MG63 (cell line): ENCODE results near the gene ESRRG. TPM values are rescaled to one million over a fixed set of nuclear protein-coding genes. Genes with fewer than 3 reads are reported as not detected.

ENCODE experiments used
- DNase-seq: peaks from one replicate; pipeline ENCODE4 v3.0.0-alpha.2; 2020
- H3K27me3 ChIP-seq: fragments of 250-450 bp; sonication (Bioruptor Pico); 2 replicates; pipeline ENCODE4 v1.5.1; 2020; ENCODE audit warnings: mild to moderate bottlenecking, moderate library complexity
- H3K36me3 ChIP-seq: fragments of 250-450 bp; sonication (Bioruptor Pico); 2 replicates; pipeline ENCODE4 v1.5.1; 2020; ENCODE audit warnings: mild to moderate bottlenecking, moderate library complexity
- H3K4me3 ChIP-seq: fragments of 250-450 bp; sonication (Bioruptor Pico); 2 replicates; pipeline ENCODE4 v1.5.1; 2020; ENCODE audit warnings: mild to moderate bottlenecking, moderate library complexity
- H3K9me3 ChIP-seq: fragments of 250-450 bp; sonication (Bioruptor Pico); 2 replicates; pipeline ENCODE4 v1.5.1; 2020; ENCODE audit warnings: mild to moderate bottlenecking, moderate library complexity
- total RNA-seq: library from RNA; depleted of rRNA; stranded (reverse); fragments of >200 nt; shearing (Covaris generic); gene quantifications from 2 replicates; pipeline ENCODE4 v1.2.3, GENCODE V29; 2014; ENCODE audit warnings: low replicate concordance

The ESRRG gene
- total RNA-seq, 1 experiment from 2014 or later: 0.26 TPM

DNA sequence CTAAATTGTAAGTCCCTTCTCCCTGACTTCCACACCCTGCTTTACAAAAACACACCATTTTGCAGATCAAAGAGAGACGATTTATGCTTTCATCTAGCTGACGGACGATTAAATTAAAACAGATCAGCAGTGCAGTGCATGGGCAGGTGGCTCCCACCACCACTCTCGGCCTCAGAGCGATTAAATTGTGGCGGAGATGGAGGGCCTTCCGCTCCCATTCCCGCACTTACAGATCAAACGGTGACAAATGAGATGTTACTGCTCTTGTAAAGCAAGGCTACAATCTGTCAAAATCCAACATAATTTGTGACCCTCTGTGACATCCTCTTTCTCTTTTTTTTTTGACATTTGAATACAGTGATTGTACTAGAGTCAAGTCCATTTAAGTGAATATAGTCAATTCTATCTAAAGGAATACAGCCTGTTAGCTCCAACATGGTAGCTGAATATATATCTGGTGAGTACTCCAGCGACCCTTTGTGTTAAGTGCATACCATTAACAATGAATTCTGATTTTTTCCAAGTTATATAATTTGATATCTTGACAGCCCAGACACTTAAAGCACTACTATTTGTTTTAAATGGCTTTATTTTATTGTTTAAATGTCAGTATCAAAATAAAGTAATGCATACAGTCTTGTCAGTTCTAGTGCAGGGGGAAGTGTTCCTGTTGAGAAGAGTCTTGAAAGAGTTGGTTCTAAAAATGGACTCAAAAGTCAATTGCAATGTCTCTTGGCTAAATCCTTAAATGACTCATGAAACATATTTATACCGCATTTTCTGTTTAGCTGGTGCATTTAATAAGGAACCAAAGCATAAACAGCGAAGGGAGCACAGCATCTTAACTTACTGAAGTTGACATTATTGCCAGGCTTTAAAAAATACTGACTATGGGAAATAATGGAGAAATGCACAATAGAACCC lies 109.0 kb downstream of the ESRRG start:
- Histone ChIP-seq H3K36me3 (no peaks in the 10 kb centered on the region), H3K4me3 (no peak overlapping the region), H3K9me3 (no peaks in the 10 kb centered on the region), H3K27me3 (no peaks in the 10 kb centered on the region)
- no peak for DNase-seq

DNA sequence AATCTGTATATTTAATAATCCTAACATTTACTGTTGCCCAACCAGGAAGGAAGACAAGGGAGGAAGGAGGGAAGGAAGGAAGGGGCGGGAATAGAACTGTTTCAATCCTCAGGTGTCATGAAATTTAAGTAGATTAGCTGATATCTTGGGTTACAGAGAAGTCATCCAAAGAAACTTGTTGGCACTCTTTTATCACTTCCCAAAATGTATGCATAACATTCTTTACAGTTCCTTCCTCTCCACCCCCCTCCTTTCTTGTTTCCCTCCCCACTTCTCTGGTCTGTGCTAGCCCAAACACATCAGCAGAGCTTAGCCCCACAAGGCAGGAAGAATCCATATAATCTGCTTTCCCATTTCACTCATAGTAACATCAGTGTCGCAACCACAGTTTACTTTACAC lies 110.9 kb downstream of the ESRRG start:
- no peaks in the 10 kb centered on the region for H3K36me3 ChIP-seq
- no peaks in the 10 kb centered on the region for H3K9me3 ChIP-seq

DNA sequence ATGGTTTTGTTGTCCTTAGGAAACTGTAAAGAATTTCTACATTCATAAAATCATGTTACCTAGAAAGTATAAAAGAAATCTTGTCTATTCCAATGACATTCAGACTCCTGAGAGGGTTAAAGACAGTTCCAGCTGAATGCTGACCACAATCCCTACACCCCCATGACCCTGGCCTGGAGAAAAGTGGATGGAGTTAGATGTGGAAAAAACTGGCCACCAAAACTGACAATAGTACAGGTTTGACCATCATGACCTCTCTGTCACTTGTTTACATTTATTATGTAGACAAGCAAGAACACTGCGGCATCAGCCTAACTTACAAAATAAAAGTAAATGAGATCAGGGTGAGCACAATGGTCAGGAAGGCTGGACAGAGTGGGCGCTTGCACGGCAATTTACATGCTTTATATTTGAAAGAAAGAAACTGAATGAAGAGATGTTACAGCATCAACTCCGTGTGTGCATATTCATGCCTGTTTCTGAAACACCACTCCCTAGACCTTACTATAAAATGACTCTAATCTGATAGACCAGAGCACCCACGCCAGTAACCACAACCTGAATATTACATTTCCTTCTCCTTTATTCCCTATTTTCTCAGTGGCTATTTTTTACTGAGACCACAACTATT lies 116.0 kb downstream of the ESRRG start:
- Histone ChIP-seq H3K27me3 (no peaks in the 10 kb centered on the region), H3K4me3 (no peak overlapping the region), H3K9me3 (no peaks in the 10 kb centered on the region), H3K36me3 (no peaks in the 10 kb centered on the region)
- no peak for DNase-seq

More for the DNA sequence above, 110.9 kb downstream of the ESRRG start:
- H3K27me3 ChIP-seq: no peaks in the 10 kb centered on the region
- H3K4me3 ChIP-seq: no peak overlapping the region
- no peak for DNase-seq

DNA sequence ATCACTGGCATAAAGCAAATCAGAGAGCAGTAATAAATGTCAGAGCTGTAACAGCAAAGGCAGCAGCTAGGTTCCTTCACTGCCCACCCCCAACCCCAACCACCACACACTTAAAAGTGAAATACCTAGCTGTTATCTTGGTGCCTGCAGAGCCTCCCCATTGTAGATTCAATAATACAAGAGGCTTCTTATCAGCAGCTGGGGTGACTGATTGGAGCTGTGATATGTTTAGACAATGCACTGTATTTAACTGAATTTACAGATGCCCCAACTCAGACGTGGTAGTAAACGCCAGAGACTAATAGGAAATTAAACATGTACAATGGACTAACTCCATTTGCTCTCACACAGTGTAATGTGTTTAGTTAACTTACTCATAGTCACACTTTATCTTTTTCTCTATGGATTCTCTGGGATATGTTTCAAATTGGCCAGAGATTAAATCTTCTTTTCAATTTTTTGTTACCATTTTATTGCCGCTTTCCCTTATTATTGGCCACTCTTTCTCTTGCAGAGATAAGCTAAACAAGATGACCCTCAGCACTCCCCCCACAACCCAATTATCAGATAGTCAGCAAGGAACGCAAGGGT lies 117.1 kb downstream of the ESRRG start:
- H3K27me3 ChIP-seq: no peaks in the 10 kb centered on the region
- no peaks in the 10 kb centered on the region for H3K36me3 ChIP-seq
- DNase-seq: no peak
- H3K4me3 ChIP-seq: no peak overlapping the region
- no peaks in the 10 kb centered on the region for H3K9me3 ChIP-seq

DNA sequence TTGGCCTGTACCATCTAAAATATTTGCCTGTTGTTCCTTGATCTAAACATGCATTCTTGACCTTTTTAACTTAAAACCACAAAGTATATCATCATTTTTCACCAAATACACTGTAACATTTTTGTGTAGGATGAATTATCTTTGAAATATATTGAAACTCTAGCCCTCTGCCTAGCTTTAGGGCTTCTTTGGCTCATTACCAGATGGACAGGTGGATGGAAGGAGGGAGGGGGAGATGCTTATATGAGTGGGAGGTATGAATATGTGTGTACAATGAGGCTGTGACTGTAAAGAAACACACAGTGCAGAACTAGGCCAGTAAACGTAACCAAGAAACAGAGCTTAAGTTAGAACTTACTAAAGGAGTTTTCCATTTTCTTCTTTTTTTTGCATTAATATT lies 118.5 kb downstream of the ESRRG start:
- Histone ChIP-seq H3K36me3 (no peaks in the 10 kb centered on the region), H3K4me3 (no peak overlapping the region), H3K9me3 (no peaks in the 10 kb centered on the region), H3K27me3 (no peaks in the 10 kb centered on the region)
- DNase-seq: no peak

DNA sequence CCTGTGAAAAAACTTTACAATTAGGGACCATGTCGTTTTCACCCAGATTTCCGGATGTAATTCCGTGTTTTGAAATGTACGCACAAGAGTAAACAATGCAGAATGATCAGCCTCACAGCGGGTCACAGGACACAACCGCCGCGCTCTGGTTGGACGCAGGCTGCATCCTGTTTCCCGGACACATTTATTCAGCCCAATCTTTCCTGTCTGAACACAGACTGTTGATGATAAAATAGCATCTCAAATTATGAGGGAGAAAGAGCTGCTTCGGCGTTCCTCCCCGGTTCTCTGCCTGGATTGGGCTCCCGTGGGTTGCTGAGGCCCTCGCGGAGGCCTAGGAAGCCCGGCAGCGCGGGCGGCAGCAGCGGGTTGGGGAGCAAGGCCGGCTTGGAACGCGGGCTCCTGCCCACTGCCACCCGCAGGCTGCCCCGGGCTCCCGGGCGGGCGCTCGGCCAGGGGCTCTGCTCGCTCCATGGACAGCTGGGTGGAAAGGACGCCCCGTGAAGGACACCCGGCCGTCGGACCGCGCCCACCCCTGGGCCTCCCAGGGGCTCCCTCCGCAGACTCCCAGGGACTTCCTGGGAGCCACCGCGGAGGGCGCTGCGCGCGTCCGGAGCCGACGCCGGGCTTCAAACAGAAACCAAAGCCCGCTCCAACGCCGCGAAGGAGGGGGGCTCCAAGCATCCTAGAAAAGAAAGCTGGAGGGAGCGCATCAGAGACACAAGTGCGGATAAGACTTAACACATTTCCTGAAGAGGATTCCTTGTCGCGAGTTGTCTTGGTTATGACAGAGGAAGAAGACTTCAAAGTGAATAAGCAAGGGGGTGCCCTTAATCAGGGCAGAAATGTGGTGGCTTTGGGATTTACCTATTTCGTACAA lies 122.3 kb downstream of the ESRRG start:
- no peaks in the 10 kb centered on the region for H3K9me3 ChIP-seq
- peak overlapping the region; percentile 54 for H3K4me3 ChIP-seq
- H3K27me3 ChIP-seq: no peaks in the 10 kb centered on the region
- H3K36me3 ChIP-seq: no peaks in the 10 kb centered on the region
- peak; percentile 85 for DNase-seq

DNA sequence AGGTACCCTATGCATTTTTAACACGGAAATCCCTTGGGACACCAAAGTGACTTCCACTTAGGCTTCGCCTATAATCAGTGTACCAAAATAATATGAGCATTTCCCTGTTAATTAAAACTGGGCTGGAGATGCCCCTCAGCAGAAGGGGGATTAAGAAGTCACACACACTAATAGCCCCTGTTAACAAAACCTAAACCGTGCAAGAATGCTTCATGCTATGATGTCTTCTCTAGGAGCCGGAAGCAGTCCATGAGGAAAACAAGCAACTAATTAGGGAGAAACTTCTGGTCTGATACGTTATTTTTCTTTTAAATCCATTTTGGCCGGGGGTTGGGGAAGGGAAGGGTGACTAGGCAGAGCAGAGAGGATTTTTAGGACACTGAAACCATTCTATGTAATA lies 123.4 kb downstream of the ESRRG start:
- Histone ChIP-seq H3K9me3 (no peaks in the 10 kb centered on the region), H3K4me3 (no peak overlapping the region), H3K27me3 (no peaks in the 10 kb centered on the region), H3K36me3 (no peaks in the 10 kb centered on the region)
- no peak for DNase-seq

DNA sequence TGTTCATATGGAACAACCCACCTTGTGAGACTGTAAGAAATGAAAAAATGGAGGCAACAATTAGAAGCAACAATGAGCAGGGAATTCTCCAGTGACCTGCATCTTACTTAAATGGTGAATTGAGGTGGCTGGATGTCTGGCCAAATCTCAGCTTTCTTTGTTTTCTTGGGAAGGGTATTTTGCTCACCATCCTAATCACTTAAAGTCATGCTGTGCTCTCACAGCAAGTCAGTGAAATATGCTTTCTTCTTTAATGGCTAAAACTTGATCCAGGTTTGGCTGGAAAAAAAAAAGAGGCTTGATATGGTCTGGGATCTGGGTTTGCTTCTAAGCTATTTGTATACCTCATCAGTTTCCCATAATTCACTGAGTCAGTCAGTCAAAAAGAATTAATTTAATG lies 124.8 kb downstream of the ESRRG start:
- no peaks in the 10 kb centered on the region for H3K27me3 ChIP-seq
- H3K4me3 ChIP-seq: no peak overlapping the region
- no peaks in the 10 kb centered on the region for H3K9me3 ChIP-seq
- H3K36me3 ChIP-seq: no peaks in the 10 kb centered on the region
- no peak for DNase-seq

DNA sequence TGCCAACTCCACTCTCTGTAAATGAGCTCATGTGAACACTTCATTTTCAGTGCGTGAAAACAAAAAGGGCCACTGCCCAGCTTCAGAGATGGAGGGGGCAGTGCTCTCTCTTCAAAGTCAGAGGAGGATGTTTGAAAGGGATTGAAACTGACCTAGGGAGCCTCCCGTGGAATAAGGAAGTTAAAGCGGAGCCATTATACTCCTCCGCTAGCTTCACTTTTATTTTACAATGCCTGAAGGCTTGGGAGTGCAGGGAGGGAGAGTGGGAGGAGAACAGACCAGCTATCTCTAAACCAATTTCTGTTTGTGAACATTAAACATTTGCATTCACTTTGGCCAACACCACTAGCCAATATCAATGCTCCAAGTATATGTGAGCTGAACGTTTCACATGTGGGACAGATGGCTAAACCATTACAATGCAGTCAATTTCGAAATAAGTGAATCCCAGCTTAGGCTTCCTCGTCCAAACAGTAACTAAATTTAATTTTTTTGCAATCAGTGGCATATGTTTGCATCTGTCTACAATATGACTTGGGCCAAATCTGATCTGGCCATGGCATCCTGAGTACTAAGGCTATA lies 126.9 kb downstream of the ESRRG start:
- H3K9me3 ChIP-seq: no peaks in the 10 kb centered on the region
- no peak for DNase-seq
- H3K27me3 ChIP-seq: no peaks in the 10 kb centered on the region
- H3K36me3 ChIP-seq: no peaks in the 10 kb centered on the region
- H3K4me3 ChIP-seq: no peak overlapping the region

DNA sequence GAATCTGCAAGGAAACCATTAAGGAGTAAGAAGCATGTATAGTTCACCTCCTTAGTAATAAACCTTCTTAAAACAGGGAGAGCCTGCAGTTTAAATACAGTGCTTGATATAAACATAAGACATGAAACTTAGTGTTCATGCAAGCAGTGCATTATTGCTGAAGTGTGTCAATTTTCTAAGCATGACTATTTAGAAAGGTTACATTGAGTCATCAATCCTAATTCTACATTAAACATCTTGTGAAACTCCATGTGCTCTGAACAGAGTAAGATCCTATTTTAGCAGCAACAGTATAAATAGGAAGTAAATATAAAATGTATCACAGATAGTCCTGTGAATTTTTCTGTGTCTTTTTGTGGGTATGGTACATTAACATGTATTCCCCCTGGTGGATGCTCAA lies 135.5 kb downstream of the ESRRG start:
- no peaks in the 10 kb centered on the region for H3K9me3 ChIP-seq
- H3K27me3 ChIP-seq: no peaks in the 10 kb centered on the region
- DNase-seq: no peak
- H3K36me3 ChIP-seq: no peaks in the 10 kb centered on the region
- no peak overlapping the region for H3K4me3 ChIP-seq

DNA sequence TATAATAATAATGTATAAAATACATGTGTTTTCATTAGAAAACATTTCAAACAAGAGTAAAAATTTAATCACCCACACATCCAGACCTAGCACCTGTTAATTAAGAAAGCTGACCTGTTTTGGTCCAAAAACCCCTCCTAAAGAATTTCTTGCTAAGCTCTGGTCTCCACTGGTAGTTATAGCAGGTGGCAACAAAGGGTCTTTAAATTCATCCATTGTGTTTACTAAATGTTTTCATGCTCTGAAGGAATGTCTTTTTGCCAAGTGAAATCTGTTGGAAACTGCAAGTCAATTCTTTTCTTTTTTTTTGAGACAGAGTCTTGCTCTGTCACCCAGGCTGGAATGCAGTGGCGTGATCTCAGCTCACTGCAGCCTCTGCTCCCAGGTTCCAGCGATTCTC lies 141.1 kb downstream of the ESRRG start:
- H3K9me3 ChIP-seq: no peaks in the 10 kb centered on the region
- H3K27me3 ChIP-seq: no peaks in the 10 kb centered on the region
- H3K36me3 ChIP-seq: no peaks in the 10 kb centered on the region
- no peak overlapping the region for H3K4me3 ChIP-seq
- no peak for DNase-seq

DNA sequence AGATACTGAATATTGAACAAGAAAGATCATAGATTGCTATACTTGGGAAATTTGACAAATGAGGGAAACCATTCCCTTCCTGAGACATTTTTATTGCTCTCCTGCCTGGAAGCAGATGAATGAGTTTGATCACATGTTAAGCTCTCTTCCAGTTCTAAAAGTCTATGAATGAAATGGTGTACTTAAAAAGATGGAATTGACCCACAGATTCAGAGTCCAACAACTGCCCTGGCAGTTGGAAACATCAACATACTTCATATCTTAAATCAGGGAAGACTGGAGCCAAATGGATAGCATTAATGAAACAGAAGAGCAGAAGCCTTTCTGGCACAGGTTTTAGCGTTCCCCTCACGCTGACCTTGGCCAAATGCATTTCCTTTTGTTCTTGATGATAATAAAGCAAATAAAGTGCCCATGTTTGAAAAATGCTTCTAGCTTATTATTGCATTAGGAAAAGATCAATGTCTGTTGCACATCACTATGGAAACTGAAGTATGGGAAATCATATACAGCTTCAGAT lies 142.6 kb downstream of the ESRRG start:
- no peak overlapping the region for H3K4me3 ChIP-seq
- DNase-seq: no peak
- no peaks in the 10 kb centered on the region for H3K9me3 ChIP-seq
- H3K36me3 ChIP-seq: no peaks in the 10 kb centered on the region
- H3K27me3 ChIP-seq: no peaks in the 10 kb centered on the region

DNA sequence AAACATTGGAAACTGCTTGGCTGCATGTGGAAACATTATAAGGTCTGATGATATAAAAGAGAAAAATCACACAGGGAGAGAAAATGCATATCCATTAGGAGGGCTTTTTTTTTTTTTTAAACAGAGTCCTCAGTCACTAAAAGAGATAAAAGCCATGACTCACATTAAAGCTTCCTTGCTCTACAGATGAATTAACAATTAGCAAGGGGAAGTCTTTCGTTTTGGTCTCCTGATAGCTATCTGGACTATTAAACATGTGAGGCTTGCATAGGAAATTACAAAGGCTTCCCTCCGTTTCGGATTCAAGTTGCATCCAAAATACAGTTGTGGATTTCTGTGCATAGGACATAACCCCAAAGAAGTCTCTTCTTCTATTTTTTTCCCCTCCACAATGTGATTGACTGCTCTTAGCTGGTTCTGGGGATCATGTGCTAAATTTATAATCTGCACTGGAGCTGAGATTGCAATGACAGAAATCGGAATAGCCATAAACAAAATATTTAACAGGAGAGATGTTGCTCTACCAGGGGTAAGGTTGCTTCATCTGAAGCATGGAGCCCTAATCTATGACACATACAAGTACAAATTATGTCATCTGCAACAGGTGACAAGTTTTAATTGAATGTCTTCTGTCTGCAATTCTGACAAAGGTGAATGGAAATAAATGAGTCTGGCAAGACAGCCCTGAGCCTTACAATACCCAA lies 146.8 kb downstream of the ESRRG start:
- no peak for DNase-seq
- Histone ChIP-seq H3K9me3 (no peaks in the 10 kb centered on the region), H3K27me3 (no peaks in the 10 kb centered on the region)

DNA sequence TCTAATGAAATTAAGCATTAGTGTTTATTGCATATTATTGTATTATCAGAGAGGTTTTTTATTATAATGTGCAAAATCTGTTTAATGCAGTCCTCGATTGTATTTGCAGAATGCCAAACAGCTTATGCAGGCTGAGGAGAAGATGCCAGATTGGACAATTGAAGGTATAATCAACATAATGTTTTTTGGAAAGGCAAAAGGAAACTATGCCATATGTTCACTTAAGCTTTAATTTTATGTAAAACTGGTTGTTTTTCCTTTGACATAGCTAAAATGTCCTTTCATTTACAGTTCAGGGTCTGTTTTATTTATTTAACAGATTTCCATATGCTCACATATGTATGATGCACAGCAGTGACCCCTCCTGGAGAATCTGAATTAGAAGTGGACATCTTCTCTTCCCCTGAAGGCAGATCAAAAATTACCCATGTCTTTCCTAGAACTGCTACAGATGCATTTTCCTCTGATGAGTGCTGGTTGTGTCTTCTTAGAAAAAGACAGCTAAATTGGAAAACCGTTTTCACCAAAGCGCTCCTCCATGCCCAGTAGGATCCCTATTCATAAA lies 156.5 kb downstream of the ESRRG start:
- DNase-seq: no peak

More for the DNA sequence above, 146.8 kb downstream of the ESRRG start:
- Histone ChIP-seq H3K4me3 (no peak overlapping the region), H3K36me3 (no peaks in the 10 kb centered on the region)

DNA sequence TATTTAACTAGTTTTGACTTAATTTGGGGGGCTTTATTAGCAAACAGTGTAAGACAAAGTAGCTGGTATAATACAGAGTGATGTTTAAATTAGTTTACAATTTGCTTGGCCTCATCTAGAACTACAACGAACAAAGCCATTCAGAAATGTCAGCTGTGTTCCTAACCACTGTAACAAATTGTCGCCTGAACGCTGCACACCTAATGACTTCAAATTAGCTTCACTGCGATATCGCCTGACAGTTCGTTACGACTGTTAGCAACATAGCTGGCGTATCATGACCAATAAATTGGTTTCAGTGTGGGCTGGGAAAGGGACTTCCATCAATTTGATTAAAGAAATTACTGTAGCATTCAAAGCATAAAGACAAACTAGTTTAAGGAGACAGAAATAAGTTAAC lies 160.1 kb downstream of the ESRRG start:
- no peak overlapping the region for H3K4me3 ChIP-seq
- no peaks in the 10 kb centered on the region for H3K27me3 ChIP-seq
- no peak for DNase-seq
- H3K9me3 ChIP-seq: no peaks in the 10 kb centered on the region
- H3K36me3 ChIP-seq: no peaks in the 10 kb centered on the region

More for the DNA sequence above, 156.5 kb downstream of the ESRRG start:
- H3K27me3 ChIP-seq: no peaks in the 10 kb centered on the region
- H3K9me3 ChIP-seq: no peaks in the 10 kb centered on the region
- H3K4me3 ChIP-seq: no peak overlapping the region
- H3K36me3 ChIP-seq: no peaks in the 10 kb centered on the region
